ENCODE measurements around the gene KRT14.
"Not testable (repeated sequence)": the region's sequence is repeated elsewhere in the genome, so short reads cannot be mapped to it uniquely, and the experiment has no call there.

KRT14 gene

DNA sequence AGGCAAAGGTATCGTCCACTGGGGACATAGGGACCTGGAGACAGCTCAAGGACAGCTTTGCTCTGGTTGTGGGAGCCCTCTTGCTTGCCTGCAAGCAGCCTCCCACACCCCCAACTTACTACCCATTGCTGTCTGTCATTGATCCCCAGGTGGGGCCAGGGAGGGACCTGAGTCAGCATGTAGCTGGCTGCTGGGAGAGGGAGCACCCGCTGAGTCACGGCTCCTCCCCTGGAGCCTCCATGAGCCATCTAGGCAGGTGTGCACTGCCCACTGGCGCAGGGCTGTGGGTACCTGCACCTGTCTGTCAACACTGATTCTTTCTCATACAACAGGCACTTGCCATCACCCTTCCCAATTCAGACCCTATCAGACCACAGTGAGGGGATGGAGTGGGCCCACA, 10.0 kb downstream of the KRT14 start:
- not testable (repeated sequence) for DNase-seq

DNA sequence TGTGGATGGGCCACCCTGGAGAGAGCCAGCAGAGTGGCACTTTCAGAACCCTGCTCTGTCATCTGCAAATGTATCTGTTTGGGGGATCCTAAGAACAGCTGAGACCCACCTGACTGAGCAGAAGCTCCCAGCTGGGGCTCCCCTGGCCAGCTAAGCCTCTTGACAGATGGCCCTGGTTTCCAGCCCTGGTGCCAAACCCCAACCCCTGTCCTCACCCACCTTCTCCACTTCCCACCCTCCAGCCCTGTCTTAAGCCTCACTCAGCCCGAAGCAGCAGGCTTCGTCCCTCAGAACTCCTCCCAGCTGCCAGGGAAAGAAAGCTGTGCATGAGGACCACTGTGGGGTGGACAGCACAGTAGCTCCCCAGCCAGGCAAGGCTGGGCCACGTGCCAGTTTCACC, 11.4 kb downstream of the KRT14 start:
- DNase-seq: no peak

GRCh38 chr17:41571561-41572434, 14.9 kb downstream of the KRT14 start, which contains the start of gene KRT9:
KRT9 (minus strand) TSS chr17:41572059; CDS start chr17:41571992, 67 bp downstream.
- no peak for DNase-seq

DNA sequence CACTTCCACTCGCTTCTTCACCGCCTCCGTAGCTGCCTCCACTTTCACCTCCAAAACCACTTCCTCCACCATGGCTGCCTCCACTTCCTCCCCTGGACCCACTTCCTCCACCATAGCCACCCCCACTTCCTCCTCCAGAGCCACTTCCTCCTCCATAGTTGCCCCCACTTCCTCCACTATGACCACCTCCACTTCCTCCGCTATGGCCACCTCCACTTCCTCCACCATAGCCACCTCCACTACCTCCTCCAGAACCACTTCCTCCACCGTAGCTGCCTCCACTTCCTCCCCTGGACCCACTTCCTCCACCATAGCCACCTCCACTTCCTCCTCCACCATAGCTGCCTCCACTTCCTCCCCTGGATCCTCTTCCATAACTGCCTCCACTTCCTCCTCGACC, 19.4 kb downstream of the KRT14 start:
- DNase-seq: no peak

DNA sequence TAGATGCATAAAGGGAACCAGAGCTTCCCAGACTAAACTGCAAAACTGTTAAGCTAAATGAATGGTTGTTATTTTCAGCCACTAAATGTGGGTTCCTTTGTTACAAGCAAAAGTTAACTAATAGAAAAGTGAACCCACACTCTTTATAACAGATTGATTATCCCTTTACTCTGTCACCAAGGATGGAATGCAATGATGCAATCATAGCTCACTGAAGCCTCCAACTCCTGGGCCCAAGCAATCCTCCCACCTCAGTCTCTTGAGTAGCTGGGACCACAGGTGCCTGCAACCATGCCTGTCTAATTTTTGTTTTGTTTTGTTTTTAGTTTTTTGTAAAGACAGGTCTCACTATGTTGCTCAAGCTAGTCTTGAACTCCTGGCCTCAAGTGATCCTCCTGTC, 21.4 kb downstream of the KRT14 start:
- DNase-seq: no peak

DNA sequence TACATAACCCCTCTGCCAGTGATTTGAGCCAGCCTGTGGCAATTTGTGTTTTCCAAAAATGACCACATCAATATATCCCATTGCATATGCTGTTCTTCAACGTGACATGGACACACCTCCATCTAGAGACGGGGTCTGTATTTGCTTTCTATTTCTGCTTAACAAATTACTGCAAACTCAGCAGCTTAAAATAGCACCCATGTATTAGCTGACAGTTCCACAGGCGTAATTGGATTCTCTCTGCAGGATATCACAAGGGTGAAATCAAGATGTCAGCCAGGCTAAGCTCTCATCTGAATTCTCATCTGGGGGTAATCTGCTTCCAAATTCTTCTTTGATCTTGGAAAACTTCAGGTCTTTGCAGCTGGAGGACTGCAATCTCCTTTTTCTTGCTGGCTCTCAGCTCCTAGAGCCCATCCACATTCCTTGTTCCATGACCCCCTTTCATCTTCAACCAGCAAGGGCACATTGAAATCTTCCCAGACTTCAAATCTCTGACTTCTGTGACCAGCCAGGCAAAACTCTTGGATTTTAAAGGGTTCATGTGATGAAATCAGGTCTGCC, 23.0 kb downstream of the KRT14 start:
- DNase-seq: no peak

DNA sequence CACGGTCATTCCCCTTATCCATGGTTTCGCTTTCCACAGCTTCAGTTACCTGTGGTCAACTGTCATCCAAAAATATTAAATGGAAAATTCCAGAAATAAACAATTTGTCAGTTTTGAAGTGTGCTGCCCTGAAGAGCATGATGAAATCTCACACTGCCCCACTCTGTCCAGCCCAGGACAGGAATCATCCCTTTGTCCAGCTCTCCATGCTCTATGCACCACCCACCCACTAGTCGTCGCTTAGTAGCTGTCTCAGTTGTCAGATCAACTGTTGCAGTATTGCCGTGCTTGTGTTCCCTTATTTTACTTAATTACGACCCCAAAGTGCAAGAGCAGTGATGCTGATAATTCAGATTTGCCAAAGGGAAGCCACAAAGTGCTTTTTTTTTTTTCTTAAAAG, 25.1 kb downstream of the KRT14 start:
- DNase-seq: no peak

GRCh38 chr17:41559548-41559947, 27.1 kb downstream of the KRT14 start:
- no peak for DNase-seq

DNA sequence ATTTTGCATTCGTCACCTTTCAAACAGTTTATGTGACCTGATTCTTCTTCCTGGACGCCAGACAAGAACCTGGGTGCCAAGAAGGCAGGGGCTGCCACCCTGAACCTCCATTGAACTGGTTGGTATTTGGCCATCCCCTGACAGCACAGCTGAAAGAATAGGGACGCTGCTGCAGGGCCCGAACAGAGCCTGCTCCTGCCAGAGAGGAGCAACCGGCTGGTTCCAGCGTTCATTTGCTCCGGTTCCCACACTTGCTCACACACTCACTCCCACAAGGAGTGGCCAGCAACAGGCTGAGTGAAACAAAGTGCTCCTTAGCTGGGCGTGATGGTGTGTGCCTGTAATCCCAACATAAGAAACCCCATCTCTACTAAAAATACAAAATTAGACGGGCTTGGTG, 29.8 kb downstream of the KRT14 start:
- DNase-seq: no peak

GRCh38 chr17:41556306-41556705, 30.4 kb downstream of the KRT14 start:
- DNase-seq: no peak

DNA sequence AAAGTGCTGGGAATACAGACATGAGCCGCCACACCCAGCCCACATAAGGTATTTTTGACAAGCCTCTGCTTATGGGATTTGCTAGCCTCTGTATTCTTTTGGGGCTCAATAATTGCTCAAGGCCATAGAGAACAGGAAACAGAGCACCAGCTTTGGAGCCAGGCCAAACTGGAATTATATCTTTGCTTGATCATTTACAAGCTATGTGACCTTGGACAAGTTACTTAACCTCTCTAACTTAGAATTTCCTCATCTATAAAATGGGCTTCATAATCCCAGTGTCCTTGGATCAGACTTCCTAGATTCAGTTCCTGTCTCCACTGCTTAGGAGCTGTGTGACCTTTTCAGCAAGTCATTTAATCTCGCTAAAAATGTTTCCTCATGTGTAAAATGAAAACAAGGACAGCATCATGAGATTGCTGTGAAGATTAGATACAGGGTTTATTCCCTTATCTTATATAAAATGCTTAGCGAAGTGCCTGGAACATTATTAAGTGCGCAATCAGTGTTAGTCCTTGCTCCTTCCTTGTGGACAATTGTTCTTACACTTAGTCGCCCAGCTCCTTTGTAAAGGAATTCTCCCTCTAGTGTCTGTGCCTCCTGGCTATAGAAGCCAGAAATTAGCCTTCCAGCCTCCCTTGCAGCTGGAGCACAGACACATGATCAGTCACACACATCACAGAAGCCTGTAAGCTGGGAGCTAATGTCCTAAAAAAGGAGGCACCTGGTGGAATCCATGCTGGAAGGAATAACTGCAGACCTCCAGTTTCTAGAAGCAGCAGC, 31.4 kb downstream of the KRT14 start:
- DNase-seq: no peak

DNA sequence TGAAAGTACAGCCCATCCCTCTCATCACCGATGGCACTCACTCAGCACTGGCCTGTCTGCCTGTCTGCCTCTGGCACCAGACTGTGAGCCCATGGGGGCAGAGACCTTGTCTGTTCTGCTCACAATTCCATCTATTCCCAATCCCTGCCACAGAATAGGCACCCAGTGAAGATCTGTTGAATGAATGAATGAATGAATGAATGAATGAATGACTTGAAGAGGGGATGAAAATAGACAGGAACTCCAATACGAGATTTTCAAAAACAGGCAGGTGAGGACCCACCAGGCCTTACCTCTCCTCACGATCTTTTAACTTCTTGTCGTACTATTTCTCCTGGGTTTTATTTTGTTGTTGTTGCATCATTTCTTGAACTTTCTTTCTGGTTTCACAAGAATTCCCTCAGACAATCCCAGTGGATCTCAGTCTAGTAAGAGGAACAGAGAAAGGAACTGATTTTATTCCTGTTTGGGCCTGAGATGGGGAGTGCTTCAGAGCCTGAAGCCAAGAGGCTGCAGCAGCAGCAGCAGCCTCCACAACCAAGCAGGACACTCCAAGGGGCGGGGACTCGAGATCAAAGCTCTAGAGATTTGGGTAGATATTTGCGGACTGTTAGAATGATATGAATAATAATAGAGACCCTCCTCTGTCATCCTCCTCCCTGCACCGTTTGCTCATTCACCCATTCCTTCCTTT, 32.6 kb downstream of the KRT14 start:
- no peak for DNase-seq

GRCh38 chr17:41553176-41553575, 33.5 kb downstream of the KRT14 start:
- DNase-seq: no peak

DNA sequence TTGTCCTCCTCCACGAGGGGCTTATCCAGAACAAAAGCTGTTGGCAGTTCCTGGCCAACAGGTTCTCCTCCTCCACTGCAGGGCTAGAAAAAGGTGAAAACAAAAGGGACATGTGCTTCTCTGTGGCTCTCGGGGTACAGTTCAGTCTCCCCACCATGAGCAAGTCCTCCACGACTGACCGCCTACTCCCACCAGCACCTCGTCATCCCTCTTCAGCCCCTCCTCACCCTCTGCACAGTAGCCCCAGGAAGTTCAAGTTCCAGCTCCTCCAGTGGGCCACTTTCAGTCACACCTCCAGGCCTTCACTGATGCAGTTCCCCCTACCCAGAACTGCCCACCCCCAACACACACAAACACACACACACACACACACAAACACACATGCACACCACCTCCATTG, 34.2 kb downstream of the KRT14 start:
- DNase-seq: no peak

DNA sequence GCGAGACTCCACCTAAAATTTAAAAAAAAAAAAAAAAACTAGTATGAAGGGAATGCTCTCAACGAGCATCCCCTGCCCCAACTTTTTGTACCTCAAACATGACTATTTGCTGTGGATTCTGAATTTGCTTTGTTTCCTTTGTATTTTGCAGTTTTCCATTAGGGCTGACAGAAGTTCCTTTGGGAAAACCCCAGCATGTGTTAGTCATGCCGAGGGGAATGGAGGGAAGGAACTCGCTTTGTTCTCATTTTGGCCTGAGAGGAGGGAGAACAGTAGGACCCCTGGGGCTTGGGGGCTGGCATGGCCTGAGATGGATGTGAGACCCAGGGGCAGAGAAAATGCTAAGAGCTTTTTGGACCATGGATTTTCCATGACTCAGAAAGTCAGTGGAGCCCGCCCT, 35.3 kb downstream of the KRT14 start:
- no peak for DNase-seq

DNA sequence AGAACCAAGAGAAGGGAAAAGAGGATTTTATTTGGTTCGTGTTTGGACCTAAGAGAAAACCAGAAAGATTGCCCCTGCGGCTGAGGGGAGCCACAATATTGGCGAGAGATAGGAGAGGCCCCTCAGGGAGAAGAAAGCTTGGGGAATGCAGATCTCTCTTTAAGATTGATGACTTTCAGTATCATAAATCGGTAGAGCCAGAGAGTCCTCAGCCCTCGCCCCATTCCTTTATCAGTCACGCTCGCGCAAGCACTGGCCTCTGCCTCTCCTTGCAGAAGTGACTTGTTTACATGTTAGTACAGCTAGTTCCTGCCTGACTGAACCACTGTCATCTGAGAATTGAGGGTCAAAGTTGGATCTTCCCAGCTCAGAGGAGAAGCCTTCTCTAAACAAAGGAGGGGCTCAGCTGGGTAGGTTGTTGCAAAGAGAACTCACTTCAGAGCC, 37.1 kb downstream of the KRT14 start:
- no peak for DNase-seq

DNA sequence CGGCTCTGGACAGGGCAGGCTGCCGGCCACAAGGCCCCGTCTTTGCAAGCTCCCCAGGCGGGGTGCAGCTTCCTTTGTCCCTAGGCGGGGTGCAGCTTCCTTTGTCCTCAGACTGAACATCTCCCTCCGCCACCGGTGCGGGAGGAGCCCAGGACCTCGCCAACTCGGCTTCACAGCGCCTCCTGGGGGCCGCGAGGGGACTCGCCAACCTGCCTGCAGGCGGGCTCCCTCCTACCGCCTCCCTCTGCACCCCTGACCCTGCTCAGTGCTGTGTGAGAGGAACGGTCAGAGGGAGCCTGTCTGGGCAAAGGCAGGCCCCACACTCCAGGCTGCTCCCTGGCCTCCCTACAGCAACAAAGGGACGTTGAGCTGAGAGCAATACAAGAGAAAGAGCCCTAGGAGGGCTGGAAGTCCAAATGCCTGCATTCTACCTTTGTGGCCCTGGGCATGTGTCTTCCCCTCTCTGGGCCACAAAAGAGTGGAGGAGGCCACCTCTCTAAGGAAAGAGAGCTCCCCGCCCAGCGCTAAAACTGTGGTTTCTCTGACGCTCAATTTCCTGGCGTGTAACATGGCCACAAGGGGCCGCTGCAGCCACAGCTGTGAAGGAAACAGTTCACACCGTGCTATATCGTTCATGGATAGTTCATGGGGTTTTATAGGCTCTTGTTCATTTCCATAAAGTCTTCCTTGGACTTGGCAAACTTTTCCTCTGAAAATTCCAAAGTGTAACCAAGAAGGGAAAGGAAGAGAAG, 37.7 kb downstream of the KRT14 start:
- peak; percentile 81 for DNase-seq

GRCh38 chr17:41547921-41548843, 38.5 kb downstream of the KRT14 start:
- DNase-seq: peak; percentile 14

DNA sequence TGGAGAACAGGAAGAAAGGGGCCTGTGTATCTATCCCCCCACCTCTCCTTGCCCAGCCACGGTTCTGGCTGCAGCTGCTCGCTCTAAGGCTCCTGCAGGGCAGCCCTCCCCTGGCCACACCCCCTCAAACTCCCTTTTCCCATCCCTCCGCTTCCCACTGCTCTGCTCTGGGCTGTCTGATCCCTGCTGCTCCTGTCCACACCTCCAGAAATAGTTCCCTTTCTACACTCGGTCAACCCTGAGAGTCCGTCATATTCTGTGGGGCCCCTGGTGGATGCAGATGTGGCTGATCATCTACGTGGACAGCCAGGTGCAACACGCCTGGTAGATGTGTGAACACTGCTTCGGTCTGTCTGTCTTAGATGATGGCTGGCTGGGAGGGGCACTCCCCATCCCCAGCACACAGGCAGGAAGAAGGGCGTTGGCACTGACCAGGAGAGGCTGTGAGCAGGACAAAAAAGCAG, 39.3 kb downstream of the KRT14 start:
- DNase-seq: no peak

GRCh38 chr17:41546819-41547218, 39.9 kb downstream of the KRT14 start:
- no peak for DNase-seq

- DNase-seq: no peak
Measured at GRCh38 chr17:41545829-41546410, 40.8 kb downstream of the KRT14 start.
